ENCODE measurements around the gene AHCYL1.

Gene AHCYL1

DNA sequence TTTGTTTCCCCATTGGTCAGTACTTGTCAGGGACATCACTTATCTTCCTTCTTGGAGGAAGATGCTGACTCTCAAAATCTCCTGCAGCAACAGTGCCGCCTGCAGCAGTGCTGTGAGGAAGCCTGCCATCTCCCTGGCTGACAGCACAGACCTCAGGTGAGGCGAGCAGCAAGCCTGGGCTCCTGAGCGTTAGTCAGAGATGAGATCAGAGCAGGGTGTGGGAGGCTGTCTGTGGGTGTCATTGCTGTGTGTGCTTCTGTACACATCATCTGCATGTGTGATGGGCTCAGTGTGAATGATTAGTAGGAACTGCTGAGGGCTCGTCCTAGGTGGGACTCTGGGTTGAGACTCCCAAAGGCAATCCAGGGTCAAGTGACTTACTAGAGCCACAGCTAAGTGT is 56.0 kb downstream of the AHCYL1 start:
- no peak for FAIRE-seq

DNA sequence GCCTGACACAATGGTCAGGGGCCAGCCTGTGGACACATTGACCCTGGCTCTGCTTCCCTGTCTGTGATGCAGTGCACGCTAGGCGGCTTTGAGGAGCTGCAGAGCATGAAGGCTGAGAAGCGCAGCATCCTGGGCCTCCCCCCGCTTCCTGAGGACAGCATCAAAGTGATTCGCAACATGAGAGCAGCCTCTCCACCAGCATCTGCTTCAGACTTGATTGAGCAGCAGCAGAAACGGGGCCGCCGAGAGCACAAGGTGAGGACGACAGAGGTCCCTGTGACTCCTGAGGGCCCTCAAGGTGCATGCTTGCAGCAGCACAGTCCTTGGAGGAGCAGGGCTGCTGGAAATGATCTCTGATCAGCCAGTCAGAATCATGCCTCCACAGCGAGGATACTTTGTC is 58.5 kb downstream of the AHCYL1 start:
- FAIRE-seq, result no peak

GRCh38 chr1:110047463-110047862 is 62.9 kb downstream of the AHCYL1 start:
- FAIRE-seq, result no peak

DNA sequence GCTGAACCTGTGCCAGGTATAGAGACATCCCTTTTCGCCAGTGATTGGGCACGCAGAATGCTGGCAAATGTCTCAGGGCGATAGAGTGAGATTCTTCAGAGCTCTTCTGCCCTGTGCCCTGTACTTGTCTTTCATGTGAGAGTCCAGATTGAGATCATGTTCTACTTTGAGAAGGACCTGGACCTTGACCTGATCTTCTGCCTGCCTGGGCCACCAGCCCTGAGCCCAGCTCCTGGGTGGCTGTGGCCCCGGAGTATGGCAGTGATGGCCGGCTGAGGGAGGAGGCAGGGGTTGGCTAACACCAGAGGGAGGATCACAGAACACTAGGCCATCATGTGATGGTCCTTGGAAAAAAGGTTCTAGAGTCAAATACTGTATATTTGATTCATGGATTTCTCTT is 63.7 kb downstream of the AHCYL1 start:
- no peak for FAIRE-seq

DNA sequence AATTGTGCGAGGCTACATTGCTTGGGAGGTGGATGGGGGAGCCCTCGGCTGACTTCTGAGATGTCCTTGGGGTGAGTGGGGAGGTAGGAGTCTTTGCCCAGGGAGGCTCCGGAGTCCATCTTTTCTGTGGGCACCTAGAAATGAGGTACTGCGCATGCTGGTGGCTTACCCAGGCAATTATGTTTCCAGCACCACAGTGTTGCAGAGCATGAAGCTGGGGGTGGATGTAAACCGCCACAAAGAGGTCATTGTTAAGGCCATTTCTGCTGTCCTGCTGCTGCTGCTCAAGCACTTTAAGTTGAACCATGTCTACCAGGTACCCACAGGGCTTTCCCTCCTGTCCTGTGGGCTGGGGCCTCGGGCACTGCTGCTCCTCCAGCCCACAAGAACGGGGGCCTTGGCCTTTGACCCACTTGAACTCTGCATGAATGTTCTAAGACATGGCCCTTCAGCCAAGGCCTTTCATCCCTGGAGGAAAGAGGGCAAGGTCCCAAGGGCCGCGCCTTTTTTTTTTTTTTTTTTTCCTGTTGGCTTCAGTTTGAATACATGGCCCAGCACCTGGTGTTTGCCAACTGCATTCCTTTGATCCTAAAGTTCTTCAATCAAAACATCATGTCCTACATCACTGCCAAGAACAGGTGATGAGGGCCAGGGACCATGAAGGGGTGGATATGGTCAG is 64.5 kb downstream of the AHCYL1 start:
- no peak for FAIRE-seq

DNA sequence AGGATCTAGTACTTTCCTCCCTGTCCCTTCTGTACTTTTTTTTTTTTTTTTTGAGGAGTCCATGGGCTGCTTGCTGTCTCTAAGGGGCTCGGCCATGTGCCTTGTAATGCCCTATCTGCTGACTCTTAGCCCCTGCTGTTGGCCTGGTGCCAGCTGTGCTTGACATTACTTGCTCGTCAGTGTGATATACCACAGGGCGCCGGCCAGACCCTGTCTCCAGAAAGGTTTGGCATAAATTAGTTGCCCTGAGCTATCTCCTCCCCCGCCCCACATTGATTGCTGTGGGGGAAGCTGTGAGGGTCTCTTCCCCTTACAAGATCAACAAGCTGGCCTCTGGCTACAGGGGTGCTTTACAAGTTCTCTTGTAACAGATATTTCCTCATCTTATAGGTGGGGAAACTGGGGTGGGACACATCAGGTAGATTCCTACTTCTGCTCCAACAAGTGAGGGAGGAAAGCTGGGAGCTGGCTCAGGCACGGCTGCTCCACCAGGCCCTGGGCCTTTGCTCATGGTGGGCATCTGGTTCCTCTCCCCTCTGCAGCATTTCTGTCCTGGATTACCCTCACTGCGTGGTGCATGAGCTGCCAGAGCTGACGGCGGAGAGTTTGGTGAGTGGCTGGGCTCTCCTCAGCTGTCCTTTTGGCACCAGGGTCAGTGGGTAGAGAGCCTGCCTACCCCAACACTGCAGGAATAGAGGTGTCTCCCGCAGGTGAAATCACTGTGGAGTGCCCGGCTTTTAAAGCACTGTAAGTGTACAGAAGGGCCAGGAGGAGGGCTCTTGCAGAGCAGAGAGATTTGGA is 65.4 kb downstream of the AHCYL1 start:
- no peak for FAIRE-seq

GRCh38 chr1:110050602-110051261 is 66.2 kb downstream of the AHCYL1 start:
- no peak for FAIRE-seq

DNA sequence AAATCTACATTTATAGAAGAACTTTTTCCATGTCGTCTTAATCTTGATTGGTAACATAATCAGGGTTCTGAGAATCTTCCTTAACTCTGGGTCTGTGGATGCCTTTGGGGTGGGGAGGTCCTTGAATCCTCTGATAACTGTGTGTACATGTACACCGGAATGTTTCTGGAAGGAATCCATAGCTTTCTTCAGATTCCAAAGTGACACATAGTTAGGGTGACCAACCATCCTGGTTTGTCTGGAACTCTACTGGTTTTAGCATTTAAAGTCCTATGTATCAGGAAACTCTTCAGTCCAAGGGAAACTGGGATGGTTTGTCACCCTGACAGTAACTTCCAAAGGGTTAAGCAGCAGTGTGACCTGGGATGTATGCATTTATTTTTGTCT is 66.7 kb downstream of the AHCYL1 start:
- no peak for FAIRE-seq

GRCh38 chr1:110053552-110054428 is 69.2 kb downstream of the AHCYL1 start:
- FAIRE-seq, result no peak

GRCh38 chr1:110055493-110056284 is 71.1 kb downstream of the AHCYL1 start:
- no peak for FAIRE-seq

- no peak for FAIRE-seq
These were observed 71.7 kb downstream of the AHCYL1 start for GRCh38 chr1:110056285-110056683.

DNA sequence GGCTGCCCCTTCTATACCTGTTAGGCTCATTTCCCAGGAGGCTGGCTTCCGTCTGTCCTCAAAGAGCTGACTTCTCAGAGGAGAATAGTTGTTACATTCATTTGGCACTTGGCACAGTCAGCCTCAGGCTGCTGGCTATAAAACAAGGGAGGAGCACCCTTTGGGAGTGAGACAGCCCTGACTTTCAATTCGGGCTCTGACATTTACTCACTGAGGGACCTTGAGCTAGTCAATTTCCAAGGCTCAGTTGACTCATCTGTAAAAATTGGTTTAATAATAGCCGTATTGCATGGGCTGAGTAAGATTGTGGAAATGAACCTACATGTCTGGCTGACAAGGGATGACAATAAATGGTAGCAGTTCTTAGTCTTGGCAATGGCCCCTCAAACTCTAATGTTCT is 72.2 kb downstream of the AHCYL1 start:
- no peak for FAIRE-seq

- no peak for FAIRE-seq
These were observed 73.5 kb downstream of the AHCYL1 start for GRCh38 chr1:110057963-110058518.

- FAIRE-seq, result no peak
These were observed 74.0 kb downstream of the AHCYL1 start for GRCh38 chr1:110058591-110058990.

DNA sequence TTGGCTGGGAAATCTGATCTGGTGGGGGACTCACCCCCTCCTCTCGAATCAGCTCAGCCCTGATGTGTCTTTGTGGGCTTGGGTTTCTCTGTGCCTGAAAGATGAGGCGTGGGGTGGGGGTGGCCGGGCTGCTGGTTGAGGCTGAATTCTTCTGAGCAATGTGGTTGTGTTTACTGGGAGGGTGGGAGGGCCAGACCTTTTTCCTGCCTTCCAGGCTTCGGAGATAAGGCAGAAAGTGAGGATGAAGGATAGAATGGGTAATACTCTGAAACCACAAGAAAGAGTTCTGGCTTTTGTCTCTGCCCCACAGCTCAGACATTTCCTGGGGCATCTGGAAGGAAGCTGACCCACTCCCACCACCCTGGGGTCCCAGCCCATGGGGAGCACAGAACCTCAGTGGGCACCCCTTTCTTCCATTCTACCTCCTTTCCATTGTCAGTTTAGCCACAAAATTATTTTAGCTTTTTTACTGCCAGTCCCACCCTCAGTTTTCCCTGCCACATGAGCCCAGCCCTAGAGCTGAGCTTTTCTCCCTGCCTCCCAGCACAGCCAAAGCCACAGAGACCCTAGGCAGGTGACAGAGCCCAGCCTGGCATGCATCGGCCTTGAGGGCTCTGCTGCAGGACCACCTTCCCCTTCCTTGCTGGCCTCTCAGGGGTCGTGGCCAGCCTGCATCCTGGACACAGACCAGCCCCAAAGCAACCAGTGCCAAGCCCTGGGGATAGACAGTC is 74.7 kb downstream of the AHCYL1 start:
- FAIRE-seq, result no peak

GRCh38 chr1:110060034-110060661 is 75.6 kb downstream of the AHCYL1 start:
- FAIRE-seq, result no peak

GRCh38 chr1:110060662-110061060 is 76.1 kb downstream of the AHCYL1 start:
- no peak for FAIRE-seq

DNA sequence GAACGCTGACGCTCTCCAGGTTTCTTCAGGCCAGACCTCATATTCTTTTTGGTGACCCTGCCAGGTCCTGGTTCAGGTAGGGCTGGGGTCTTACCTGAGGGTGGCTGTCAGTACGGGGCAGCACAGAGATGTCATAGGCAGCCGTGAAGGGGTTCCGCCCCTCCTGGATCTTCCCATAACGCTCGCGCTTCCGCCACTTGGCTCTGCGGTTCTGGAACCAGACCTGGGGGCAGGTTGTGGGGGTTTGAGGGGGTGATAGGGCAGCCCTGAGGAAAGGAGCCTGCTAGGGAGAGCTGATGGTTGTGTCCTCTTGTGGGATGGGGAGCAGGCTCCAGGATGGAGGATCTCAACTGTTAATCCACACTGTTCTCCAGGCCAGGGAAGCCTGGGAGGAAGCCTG is 76.8 kb downstream of the AHCYL1 start:
- no peak for FAIRE-seq

DNA sequence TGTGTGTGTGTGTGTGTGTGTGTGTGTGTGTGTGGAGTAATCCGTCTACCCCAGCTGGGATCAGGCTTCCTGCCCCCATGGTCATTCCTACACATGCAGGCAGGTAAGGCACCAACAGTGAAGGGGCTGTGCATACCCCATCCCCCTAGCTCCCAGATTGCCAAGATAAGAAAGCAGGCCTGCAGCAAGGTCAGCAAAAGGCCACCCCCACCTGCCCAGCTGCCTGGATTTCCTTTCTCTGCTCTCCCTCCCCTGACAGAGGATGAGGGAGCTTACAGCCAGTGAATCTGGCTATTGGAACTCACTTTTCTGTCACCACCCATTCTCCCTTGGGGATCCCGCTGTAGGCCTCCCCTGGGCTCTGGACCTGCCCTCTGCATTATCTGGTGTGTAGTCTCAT is 78.0 kb downstream of the AHCYL1 start:
- FAIRE-seq, result no peak

- no peak for FAIRE-seq
These were observed 79.2 kb downstream of the AHCYL1 start for GRCh38 chr1:110063781-110064180.

Data from endometrium (tissue), 2 donors.